Central memory CD4-positive, alpha-beta T cell (primary cell): ENCODE data around the gene MRPL28.
"Not testable (repeated sequence)": the region's sequence is repeated elsewhere in the genome, so short reads cannot be mapped to it uniquely, and the experiment has no call there.

Experiments used
- DNase-seq: peaks from one replicate; pipeline ENCODE4 v3.0.0; 2022

MRPL28 gene

DNA sequence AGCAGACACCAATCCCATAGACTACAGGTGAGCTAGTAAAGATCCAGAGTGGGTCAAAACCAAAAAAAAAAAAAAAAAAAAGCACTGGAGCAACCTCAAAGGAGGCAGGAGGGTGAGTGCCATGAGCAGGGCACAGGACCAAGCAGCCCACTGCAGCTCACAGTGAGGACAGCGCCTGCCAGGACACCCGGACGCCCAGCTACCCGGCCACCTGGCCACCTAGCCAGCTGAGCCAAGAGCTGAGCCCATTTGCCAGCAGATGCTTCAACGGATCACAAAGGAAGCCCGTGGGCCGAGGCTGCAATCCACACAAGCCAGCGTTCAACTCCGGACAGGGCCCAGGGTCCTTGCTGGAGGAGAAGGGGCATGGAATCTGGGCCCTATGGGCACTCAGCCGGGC is 32.9 kb downstream of the MRPL28 start:
- DNase-seq = no peak

DNA sequence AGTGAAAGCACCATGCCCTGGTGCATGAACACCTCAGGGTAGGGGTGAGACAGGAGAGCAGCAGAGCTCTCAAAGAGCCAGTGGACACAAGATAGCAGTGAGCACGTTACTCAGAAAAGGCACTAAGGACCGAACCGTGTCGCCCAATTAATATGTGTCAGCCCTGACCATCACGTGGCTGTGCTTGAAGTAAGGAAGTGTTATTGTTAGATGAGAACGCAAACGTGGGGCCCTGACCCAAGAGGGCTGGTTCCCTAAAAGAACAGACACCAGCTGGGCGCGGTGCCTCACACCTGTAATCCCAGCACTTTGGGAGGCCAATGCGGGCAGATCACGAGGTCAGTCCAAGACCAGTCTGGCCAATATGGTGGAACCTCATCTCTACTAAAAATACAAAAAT is 34.1 kb downstream of the MRPL28 start:
- no peak for DNase-seq

DNA sequence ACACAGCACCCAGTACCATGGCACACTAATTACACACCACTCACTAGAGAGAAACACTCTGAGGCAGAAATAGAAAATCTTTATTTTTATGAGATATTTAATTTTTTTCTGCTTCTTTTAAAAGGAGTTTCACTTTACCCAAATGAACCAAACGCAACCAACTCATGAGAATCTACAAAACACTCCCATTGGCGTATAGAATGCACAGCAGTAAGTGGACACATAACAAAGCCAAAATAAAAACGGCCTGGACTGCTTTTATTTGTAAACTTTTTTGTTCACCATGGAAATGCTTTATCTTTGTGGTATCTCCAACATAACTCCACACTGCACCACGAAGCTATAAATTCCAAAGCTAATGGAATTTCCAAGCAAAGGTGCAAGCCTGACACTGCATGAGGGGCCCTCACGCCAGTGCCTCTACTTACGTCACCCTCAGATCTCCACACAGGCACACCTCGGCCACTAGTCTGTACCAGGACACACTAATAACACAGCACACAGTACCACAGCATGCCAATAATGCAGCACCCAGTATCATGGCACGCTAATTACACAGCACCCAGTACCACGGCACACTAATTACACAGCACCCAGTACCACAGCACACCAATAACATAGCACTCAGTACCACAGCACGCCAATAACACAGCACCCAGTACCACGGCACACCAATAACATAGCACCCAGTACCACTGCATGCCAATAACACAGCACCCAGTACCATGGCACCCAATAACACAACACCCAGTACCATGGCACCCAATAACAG is 35.3 kb downstream of the MRPL28 start:
- DNase-seq = not testable (repeated sequence)

DNA sequence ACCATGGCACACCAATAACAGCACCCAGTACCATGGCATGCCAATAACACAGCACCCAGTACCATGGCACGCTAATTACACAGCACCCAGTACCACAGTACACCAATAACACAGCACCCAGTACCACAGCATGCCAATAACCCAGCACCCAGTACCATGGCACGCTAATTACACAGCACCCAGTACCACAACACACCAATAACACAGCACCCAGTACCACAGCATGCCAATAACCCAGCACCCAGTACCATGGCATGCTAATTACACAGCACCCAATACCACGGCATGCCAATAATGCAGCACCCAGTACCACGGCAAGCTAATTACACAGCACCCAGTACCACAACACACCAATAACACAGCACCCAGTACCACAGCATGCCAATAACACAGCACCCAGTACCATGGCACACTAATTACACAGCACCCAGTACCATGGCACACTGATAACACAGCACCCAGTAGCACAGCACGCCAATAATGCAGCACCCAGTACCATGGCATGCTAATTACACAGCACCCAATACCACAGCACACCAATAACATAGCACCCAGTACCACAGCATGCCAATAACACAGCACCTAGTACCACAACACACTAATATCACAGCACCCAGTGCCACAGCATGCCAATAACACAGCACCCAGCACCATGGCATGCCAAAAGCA is 36.0 kb downstream of the MRPL28 start:
- DNase-seq = not testable (repeated sequence)

DNA sequence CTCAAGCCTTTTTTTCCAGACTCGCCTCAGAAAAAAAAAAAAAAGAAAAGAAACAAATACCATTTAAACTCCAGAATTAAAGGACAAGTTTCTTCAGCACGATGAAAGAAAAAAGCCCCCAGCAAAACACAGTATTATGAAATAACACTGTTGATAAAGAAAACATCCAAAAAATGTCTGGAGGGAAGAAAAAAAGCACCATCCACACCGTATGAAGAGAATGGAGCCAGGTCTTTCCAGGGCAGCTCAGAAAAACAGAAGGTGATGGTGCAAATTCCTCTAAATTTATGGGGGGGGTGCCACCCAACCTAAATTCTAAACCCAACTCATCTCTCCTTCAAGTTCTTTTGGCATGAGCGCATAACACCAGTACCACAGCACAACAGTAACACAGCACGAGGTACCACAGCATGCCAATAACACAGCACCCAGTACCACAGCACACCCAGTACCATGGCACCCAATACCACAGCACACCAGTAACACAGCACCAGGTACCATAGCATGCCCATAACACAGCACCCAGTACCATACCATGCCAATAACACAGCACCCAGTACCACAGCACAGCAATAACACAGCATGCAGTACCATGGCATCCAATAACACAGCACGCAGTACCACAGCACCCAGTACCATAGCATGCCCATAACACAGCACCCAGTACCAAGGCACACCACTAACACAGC is 36.8 kb downstream of the MRPL28 start:
- no peak for DNase-seq

- DNase-seq = not testable (repeated sequence)
Measured at GRCh38 chr16:331181-331814, 39.0 kb downstream of the MRPL28 start.

DNA sequence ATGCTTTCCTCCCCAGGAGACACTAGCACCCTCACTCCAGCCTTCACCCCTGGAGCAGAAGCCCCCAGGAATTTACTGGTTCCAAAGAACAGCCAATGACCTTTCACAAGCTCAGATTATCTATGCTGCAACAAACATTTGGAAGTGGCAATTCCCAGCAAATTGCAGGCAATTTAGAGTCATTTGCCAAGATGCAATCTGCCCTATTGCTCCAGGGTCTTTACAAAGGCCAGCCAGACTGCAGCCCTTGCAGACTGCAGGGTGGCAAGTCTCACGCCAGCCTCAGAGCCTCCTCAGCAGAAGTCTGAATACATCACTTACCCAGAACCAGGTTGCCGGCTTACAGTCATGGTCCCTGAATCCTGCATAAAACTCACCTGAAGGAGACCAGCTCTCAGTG is 39.6 kb downstream of the MRPL28 start:
- no peak for DNase-seq

- peak; percentile 17 for DNase-seq
Measured at GRCh38 chr16:325375-326145, 44.8 kb downstream of the MRPL28 start.

- DNase-seq = peak; percentile 93
Measured at GRCh38 chr16:324451-325334, 45.6 kb downstream of the MRPL28 start.

- no peak for DNase-seq
Measured at GRCh38 chr16:324201-324450, 46.2 kb downstream of the MRPL28 start.

DNA sequence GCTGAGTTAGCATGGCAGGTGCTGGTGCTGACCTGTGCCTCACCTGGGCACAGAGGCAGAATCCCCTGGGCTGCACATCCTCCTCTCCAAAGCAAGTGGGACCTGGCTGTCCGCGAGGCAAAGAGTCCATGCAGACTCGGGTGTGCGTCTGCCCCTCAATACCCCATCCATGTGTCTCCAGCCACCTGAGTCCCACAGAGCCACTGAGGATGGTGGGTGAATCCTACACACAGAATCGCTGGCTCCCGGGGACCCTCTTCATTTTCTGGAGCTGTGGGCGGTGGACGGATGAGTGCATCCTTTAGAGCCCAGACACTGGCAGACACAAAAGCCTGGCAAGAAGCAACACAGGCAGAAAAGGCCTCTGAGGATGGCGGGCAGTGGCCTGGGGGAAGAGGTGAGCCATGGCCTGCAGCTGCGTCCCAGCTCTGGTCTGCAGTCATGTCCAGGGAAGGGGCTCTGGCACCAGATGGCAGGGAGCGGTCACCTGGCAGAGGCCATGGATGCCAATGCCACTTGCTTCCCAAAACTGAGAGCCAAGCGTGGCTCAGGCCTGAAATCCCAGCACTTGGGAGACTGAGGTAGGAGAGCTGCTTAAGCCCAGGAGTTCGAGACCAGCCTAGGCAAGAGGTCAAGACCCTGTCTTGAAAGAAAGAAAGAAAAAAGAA is 47.7 kb downstream of the MRPL28 start:
- DNase-seq = no peak

DNA sequence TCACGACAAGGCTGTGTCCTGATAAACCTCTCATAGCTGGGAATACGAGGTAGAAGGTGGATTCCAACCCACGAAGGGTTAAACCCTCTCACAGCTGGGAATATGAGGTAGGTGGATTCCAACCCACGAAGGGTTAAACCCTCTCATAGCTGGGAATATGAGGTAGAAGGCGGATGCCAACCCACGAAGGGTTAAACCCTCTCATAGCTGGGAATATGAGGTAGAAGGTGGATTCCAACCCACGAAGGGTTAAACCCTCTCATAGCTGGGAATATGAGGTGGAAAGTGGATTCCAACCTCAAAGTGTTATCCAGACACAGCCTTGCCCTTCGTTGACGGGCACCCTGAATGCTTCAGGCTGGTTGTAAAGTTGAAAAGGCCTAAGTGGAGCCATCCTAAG is 48.8 kb downstream of the MRPL28 start:
- no peak for DNase-seq

- no peak for DNase-seq
Measured at GRCh38 chr16:320206-320605, 50.1 kb downstream of the MRPL28 start.

- DNase-seq = no peak
Measured at GRCh38 chr16:318628-319027, 51.7 kb downstream of the MRPL28 start.

- no peak for DNase-seq
Measured at GRCh38 chr16:317583-317982, 52.8 kb downstream of the MRPL28 start.
